ENCODE measurements around the gene ACSBG1. TPM values are rescaled to one million over a fixed set of nuclear protein-coding genes. Genes with fewer than 3 reads are reported as not detected.

The ACSBG1 gene, protein sequence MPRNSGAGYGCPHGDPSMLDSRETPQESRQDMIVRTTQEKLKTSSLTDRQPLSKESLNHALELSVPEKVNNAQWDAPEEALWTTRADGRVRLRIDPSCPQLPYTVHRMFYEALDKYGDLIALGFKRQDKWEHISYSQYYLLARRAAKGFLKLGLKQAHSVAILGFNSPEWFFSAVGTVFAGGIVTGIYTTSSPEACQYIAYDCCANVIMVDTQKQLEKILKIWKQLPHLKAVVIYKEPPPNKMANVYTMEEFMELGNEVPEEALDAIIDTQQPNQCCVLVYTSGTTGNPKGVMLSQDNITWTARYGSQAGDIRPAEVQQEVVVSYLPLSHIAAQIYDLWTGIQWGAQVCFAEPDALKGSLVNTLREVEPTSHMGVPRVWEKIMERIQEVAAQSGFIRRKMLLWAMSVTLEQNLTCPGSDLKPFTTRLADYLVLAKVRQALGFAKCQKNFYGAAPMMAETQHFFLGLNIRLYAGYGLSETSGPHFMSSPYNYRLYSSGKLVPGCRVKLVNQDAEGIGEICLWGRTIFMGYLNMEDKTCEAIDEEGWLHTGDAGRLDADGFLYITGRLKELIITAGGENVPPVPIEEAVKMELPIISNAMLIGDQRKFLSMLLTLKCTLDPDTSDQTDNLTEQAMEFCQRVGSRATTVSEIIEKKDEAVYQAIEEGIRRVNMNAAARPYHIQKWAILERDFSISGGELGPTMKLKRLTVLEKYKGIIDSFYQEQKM
- 0.22 TPM in 1 of 2 replicates, not detected in the other for total RNA-seq (2012; rRNA removed)

DNA sequence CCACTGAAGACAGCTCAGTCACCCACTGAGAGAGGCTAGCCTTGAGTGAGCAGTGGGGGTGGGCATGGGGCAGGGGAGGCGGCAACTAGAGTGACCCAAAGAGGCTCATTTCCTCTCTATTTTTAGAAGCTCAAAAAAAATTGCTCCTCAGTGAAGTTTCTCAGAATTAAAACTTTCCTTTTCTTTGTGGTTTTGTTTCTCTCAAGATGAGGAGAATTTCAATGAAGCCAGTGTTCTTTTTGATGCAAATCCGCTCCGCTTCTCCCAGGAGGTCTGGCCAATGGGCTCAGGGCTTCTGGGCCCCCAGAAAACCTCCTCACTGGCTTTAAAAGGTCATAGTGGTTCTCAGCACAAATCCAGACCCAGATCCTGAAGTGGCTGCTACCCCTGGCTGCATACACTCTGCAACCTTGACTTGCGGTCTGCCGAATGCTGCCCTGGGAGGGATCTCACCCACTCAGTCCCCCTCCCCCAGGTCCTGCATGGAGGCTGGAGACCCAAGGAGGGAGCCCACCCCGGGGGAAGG lies at the start of gene ACSBG1:
TSS of gene ACSBG1 (minus strand) at position 51 of the 526 bp plus-strand sequence. CDS start 64 bp downstream, outside the sequence.
- Histone ChIP-seq H3K9me3 (replicated peaks; ENCODE audit: low read length) (no peaks in the 10 kb centered on the region), H3K4me2 (ENCODE audit: low read length) (no peak within 1 kb of the TSS), H3K27me3 (ENCODE audit: control insufficient read depth, insufficient read depth, low read length) (peaks cover 63% of the 10 kb centered on the region), H3K4me1 (ENCODE audit: control insufficient read depth, insufficient read depth, low read length) (no peaks in the 10 kb centered on the region), H3K9ac (ENCODE audit: low read depth, low read length) (no peak within 1 kb of the TSS), H3K4me3 (ENCODE audit: low read length) (no peak within 1 kb of the TSS), H3K36me3 (ENCODE audit: insufficient read depth, low read length) (no peaks in the 10 kb centered on the region)

DNA sequence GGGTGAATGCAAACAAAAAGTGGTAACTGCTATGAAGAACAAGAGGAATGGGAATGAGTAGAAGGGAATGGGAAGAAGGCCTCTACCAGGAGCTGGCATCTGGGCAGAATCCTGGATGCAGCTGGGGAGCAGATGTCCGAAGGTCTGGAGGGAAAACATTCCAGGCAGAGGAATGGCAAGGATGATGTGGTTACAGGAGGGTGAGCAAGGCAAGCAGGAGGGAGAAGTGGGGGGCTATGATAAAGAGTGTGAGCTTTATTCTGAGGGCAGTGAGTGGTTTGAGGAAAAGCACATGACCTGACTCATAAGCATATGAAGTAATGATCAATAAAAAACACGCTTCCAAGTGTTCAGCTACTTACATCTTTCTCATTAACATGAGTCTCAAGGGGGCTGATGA lies 48.0 kb upstream of the ACSBG1 start:
- no peaks in the 10 kb centered on the region for H3K9me3 ChIP-seq (replicated peaks; ENCODE audit: low read length)
- H3K27me3 ChIP-seq (ENCODE audit: control insufficient read depth, insufficient read depth, low read length): no peaks in the 10 kb centered on the region
- no peak overlapping the region for H3K4me3 ChIP-seq (ENCODE audit: low read length)
- H3K4me1 ChIP-seq (ENCODE audit: control insufficient read depth, insufficient read depth, low read length): peaks cover 3% of the 10 kb centered on the region
- no peak overlapping the region for H3K9ac ChIP-seq (ENCODE audit: low read depth, low read length)
- H3K36me3 ChIP-seq (ENCODE audit: insufficient read depth, low read length): peaks cover 25% of the 10 kb centered on the region
- no peak overlapping the region for H3K4me2 ChIP-seq (ENCODE audit: low read length)

- Histone ChIP-seq H3K9me3 (replicated peaks; ENCODE audit: low read length) (no peaks in the 10 kb centered on the region), H3K4me2 (ENCODE audit: low read length) (no peak overlapping the region), H3K27me3 (ENCODE audit: control insufficient read depth, insufficient read depth, low read length) (no peaks in the 10 kb centered on the region), H3K36me3 (ENCODE audit: insufficient read depth, low read length) (peaks cover 16% of the 10 kb centered on the region), H3K4me3 (ENCODE audit: low read length) (no peak overlapping the region), H3K4me1 (ENCODE audit: control insufficient read depth, insufficient read depth, low read length) (peaks cover 3% of the 10 kb centered on the region), H3K9ac (ENCODE audit: low read depth, low read length) (no peak overlapping the region)
These were observed 46.1 kb upstream of the ACSBG1 start for GRCh38 chr15:78280319-78281072.

DNA sequence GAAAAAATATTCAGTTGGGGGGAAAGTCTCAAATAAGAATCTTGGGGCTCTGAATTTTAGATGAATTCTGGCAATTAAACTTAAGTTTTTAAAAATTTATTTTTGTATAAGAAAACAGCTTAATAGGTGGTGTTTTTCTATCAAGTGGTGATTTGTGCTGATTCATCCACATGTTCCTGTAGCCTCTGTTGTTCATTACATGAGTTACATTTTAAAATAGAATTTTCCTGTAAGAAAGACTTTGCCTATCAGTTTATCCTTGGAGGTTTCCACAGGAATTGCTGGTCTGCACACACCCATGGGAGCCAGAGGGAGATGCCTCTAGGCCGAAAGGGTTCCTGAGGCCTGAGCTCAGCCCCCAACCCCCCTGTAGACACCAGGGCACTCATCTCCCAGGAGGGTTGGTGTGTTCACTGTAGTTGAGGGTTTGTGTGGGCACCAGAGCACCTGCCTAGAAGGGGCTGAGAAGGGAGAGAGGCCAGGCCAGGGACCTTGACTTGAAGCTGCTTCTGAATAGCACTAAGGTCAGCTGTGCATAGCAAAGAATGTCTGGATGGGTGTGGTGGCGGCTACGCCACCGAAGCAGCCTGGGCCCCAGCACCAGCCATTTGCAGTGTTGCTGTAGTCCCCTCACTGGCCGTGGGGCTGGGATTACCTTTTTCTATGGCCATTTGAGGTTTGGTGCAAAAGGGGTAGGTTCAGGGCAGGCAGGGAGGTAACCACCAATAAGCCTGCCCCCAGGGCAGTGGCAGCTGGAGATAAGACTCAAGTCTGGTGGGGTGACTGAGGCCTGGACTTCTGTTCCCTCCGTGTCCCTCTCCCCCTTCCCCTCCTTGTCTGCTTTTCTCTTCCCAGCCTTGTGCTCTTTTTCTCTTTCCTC lies 41.9 kb upstream of the ACSBG1 start:
- Histone ChIP-seq H3K9ac (ENCODE audit: low read depth, low read length) (no peak overlapping the region), H3K27me3 (ENCODE audit: control insufficient read depth, insufficient read depth, low read length) (no peaks in the 10 kb centered on the region), H3K36me3 (ENCODE audit: insufficient read depth, low read length) (no peaks in the 10 kb centered on the region), H3K4me1 (ENCODE audit: control insufficient read depth, insufficient read depth, low read length) (peaks cover 3% of the 10 kb centered on the region), H3K4me2 (ENCODE audit: low read length) (no peak overlapping the region), H3K4me3 (ENCODE audit: low read length) (no peak overlapping the region), H3K9me3 (replicated peaks; ENCODE audit: low read length) (no peaks in the 10 kb centered on the region)

- H3K27me3 ChIP-seq (ENCODE audit: control insufficient read depth, insufficient read depth, low read length): no peaks in the 10 kb centered on the region
- no peak overlapping the region for H3K4me2 ChIP-seq (ENCODE audit: low read length)
- no peak overlapping the region for H3K4me3 ChIP-seq (ENCODE audit: low read length)
- no peaks in the 10 kb centered on the region for H3K4me1 ChIP-seq (ENCODE audit: control insufficient read depth, insufficient read depth, low read length)
- no peaks in the 10 kb centered on the region for H3K9me3 ChIP-seq (replicated peaks; ENCODE audit: low read length)
- H3K9ac ChIP-seq (ENCODE audit: low read depth, low read length): no peak overlapping the region
- no peaks in the 10 kb centered on the region for H3K36me3 ChIP-seq (ENCODE audit: insufficient read depth, low read length)
These were observed 40.6 kb upstream of the ACSBG1 start for GRCh38 chr15:78274994-78275393.

GRCh38 chr15:78272776-78273175 lies 38.4 kb upstream of the ACSBG1 start:
- Histone ChIP-seq H3K9me3 (replicated peaks; ENCODE audit: low read length) (no peaks in the 10 kb centered on the region), H3K4me3 (ENCODE audit: low read length) (no peak overlapping the region), H3K4me2 (ENCODE audit: low read length) (no peak overlapping the region), H3K36me3 (ENCODE audit: insufficient read depth, low read length) (no peaks in the 10 kb centered on the region), H3K4me1 (ENCODE audit: control insufficient read depth, insufficient read depth, low read length) (no peaks in the 10 kb centered on the region), H3K27me3 (ENCODE audit: control insufficient read depth, insufficient read depth, low read length) (no peaks in the 10 kb centered on the region), H3K9ac (ENCODE audit: low read depth, low read length) (no peak overlapping the region)

DNA sequence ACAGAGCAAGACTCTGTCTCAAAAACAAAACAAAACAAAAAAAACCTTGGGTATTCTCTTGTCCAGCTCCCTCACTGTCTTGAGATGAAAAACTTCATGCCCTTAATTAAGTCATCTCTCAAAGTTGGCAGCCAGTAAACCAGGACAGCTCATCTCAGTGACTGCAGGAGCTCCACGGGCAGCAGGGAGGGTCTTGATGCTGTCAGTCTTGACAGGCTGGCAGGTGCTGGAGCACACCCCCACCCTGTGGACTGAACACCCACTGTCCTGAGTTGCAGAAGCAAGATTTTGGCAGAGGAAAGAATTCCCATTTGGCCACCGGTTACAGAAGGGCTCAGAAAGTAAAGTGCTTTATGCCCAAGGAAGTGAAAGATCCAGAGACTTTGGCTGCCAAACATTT lies 38.0 kb upstream of the ACSBG1 start:
- Histone ChIP-seq H3K36me3 (ENCODE audit: insufficient read depth, low read length) (no peaks in the 10 kb centered on the region), H3K4me3 (ENCODE audit: low read length) (no peak overlapping the region), H3K27me3 (ENCODE audit: control insufficient read depth, insufficient read depth, low read length) (no peaks in the 10 kb centered on the region), H3K9ac (ENCODE audit: low read depth, low read length) (no peak overlapping the region), H3K4me1 (ENCODE audit: control insufficient read depth, insufficient read depth, low read length) (no peaks in the 10 kb centered on the region), H3K9me3 (replicated peaks; ENCODE audit: low read length) (no peaks in the 10 kb centered on the region), H3K4me2 (ENCODE audit: low read length) (no peak overlapping the region)

GRCh38 chr15:78266806-78267205 lies 32.4 kb upstream of the ACSBG1 start:
- Histone ChIP-seq H3K36me3 (ENCODE audit: insufficient read depth, low read length) (no peaks in the 10 kb centered on the region), H3K9me3 (replicated peaks; ENCODE audit: low read length) (no peaks in the 10 kb centered on the region), H3K4me2 (ENCODE audit: low read length) (no peak overlapping the region), H3K9ac (ENCODE audit: low read depth, low read length) (no peak overlapping the region), H3K4me1 (ENCODE audit: control insufficient read depth, insufficient read depth, low read length) (peaks cover 11% of the 10 kb centered on the region), H3K4me3 (ENCODE audit: low read length) (no peak overlapping the region), H3K27me3 (ENCODE audit: control insufficient read depth, insufficient read depth, low read length) (peaks cover 6% of the 10 kb centered on the region)

- Histone ChIP-seq H3K36me3 (ENCODE audit: insufficient read depth, low read length) (no peaks in the 10 kb centered on the region), H3K27me3 (ENCODE audit: control insufficient read depth, insufficient read depth, low read length) (peaks cover 6% of the 10 kb centered on the region), H3K4me1 (ENCODE audit: control insufficient read depth, insufficient read depth, low read length) (peaks cover 11% of the 10 kb centered on the region), H3K4me2 (ENCODE audit: low read length) (no peak overlapping the region), H3K4me3 (ENCODE audit: low read length) (no peak overlapping the region), H3K9ac (ENCODE audit: low read depth, low read length) (no peak overlapping the region), H3K9me3 (replicated peaks; ENCODE audit: low read length) (no peaks in the 10 kb centered on the region)
These were observed 31.9 kb upstream of the ACSBG1 start for GRCh38 chr15:78266229-78266628.

- Histone ChIP-seq H3K4me2 (ENCODE audit: low read length) (no peak overlapping the region), H3K36me3 (ENCODE audit: insufficient read depth, low read length) (no peaks in the 10 kb centered on the region), H3K4me1 (ENCODE audit: control insufficient read depth, insufficient read depth, low read length) (peaks cover 11% of the 10 kb centered on the region), H3K9ac (ENCODE audit: low read depth, low read length) (no peak overlapping the region), H3K27me3 (ENCODE audit: control insufficient read depth, insufficient read depth, low read length) (peaks cover 6% of the 10 kb centered on the region), H3K9me3 (replicated peaks; ENCODE audit: low read length) (no peaks in the 10 kb centered on the region), H3K4me3 (ENCODE audit: low read length) (no peak overlapping the region)
These were observed 31.4 kb upstream of the ACSBG1 start for GRCh38 chr15:78265752-78266224.
